A673 (cell line): ENCODE data around the gene SIT1.

ENCODE experiments used
- CTCF ChIP-seq: fragments of 300-800, 200-600 bp; sonication (generic); conservative IDR thresholded peaks from 2 replicates; pipeline ENCODE4 v1.5.1; 2017; ENCODE audit warnings: low read depth, mild to moderate bottlenecking, antibody characterized with exemption, low read length, moderate library complexity, mixed read lengths
- EZH2 ChIP-seq: fragments of 200-600 bp; sonication (generic); IDR thresholded peaks from 2 replicates; pipeline ENCODE4 v1.6.1; 2017; ENCODE audit warnings: borderline replicate concordance, low read depth, mild to moderate bottlenecking, mixed read lengths, antibody characterized with exemption, low read length; ENCODE audit not compliant: poor library complexity, severe bottlenecking

- TF ChIP-seq CTCF, result no peak
- no peak for TF ChIP-seq EZH2
Observed at GRCh38 chr9:35666045-35666444, 15.3 kb upstream of the SIT1 start.
